HG02981 (cell line): ENCODE data around the gene RRAGC.
"Not testable (repeated sequence)": the region's sequence is repeated elsewhere in the genome, so short reads cannot be mapped to it uniquely, and the experiment has no call there.

ENCODE experiments used
- ATAC-seq: cut with Tn5 transposase; IDR thresholded peaks from one replicate; pipeline ENCODE4 v1.9.1; 2021; ENCODE audit warnings: mild to moderate bottlenecking, moderate library complexity; ENCODE audit not compliant: unreplicated experiment

RRAGC gene

GRCh38 chr1:38858833-38859560 is 575 bp downstream of the RRAGC start:
- peak; percentile 22 for ATAC-seq

DNA sequence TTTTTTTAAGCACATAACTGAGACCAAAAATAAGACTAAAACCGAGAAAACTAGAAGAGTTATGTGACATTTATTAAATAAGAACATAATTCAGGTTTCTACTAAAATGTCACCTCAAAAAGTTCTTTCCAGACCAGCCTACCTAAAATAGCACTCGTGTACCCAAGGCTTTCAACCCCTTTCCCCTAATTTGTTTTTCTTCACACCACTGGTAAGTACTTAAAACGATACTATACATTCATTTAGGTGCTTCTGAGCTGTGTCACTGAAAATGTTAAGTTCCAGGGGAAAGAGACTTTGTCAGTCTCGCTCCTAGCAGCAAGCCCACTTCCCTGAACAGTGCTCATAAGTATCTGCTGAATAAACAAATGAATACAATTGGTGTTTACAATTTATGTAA is 6.8 kb downstream of the RRAGC start:
- ATAC-seq = no peak

GRCh38 chr1:38848071-38848470 is 11.5 kb downstream of the RRAGC start:
- ATAC-seq = no peak

GRCh38 chr1:38846210-38846609 is 13.4 kb downstream of the RRAGC start:
- ATAC-seq = no peak

GRCh38 chr1:38845088-38845487 is 14.5 kb downstream of the RRAGC start:
- ATAC-seq = not testable (repeated sequence)

DNA sequence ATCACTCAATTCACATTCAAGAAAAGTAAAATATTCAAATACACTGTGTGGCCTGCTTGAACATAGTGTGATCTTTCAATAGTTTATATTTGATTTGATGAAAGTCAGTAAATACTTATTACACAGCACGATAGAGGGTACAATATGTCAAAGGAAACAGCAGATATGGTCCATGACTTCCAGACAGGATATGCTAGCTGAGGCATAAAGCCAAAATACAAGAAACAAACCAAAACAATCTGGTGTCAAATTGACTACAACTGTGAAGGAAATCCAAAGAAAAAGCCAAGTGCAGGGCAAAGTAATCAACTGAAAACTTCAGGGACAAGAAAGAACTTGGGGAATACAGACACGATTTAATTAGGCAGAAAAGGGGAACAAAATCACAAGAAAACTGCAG is 19.3 kb downstream of the RRAGC start:
- no peak for ATAC-seq

- ATAC-seq = no peak
These were observed 20.2 kb downstream of the RRAGC start for GRCh38 chr1:38839363-38839762.

DNA sequence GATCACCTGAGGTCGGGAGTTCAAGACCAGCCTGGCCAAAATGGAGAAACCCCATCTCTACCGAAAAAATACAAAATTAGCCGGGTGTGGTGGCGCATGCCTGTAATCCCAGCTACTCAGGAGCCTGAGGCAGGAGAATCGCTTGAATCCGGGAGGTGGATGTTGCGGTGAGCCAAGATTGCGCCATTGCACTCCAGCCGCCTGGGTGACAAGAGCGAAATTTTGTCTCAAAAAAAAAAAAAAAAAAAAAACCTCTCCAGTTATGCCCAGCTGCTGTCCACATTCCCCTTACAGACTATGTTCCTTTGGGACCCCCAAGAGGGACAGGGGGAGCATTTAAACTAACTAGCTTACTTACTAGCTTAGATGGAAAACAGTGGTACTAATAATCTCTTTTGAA is 23.3 kb downstream of the RRAGC start:
- ATAC-seq = not testable (repeated sequence)

- peak; percentile 60 for ATAC-seq
These were observed 24.4 kb downstream of the RRAGC start for GRCh38 chr1:38834937-38835827.

- ATAC-seq = no peak
These were observed 25.3 kb downstream of the RRAGC start for GRCh38 chr1:38834221-38834782.

GRCh38 chr1:38833146-38833545 is 26.4 kb downstream of the RRAGC start:
- ATAC-seq = no peak

GRCh38 chr1:38832370-38832734 is 27.2 kb downstream of the RRAGC start:
- ATAC-seq = no peak

- ATAC-seq = no peak
These were observed 27.7 kb downstream of the RRAGC start for GRCh38 chr1:38831731-38832369.

GRCh38 chr1:38829368-38829767 is 30.2 kb downstream of the RRAGC start:
- no peak for ATAC-seq

DNA sequence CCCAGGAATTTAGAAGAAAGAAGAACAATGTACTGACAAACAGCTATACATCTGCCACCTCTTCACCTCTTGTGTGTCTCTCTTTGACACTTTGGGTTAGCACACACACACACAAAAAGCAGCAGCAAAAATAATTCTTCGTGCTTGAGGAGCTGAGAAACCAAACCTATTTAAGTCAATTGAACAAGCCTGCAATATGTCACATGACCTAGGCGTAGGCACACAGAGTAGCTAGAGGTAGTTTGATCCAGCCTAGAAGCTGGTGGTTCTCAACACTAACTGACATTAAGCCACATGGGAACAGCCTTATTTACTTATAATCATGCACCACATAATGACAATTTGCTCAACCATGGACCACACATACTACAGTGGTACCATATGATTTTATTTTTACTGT is 32.3 kb downstream of the RRAGC start:
- ATAC-seq = no peak

- ATAC-seq = no peak
These were observed 32.7 kb downstream of the RRAGC start for GRCh38 chr1:38826886-38827285.

- ATAC-seq = no peak
These were observed 33.3 kb downstream of the RRAGC start for GRCh38 chr1:38826262-38826661.

DNA sequence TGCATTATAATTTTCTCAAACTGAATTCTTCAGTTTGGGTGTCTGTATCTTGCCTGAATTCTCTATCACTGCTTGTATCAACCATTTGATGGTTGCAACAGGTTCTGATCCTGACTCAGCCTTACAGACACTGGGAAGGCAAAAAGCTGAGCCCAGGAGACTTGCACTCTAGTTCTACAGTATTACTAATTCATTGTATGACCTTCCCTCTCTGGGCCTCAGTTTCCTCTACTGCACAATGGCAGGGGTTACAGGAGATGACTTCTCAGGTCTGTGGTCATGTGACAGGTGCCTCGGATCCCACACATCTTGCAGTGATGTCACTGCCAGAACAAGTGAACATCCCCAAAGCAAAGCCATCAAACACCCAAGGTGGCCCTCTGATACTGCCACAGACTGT is 38.7 kb downstream of the RRAGC start:
- ATAC-seq = no peak

DNA sequence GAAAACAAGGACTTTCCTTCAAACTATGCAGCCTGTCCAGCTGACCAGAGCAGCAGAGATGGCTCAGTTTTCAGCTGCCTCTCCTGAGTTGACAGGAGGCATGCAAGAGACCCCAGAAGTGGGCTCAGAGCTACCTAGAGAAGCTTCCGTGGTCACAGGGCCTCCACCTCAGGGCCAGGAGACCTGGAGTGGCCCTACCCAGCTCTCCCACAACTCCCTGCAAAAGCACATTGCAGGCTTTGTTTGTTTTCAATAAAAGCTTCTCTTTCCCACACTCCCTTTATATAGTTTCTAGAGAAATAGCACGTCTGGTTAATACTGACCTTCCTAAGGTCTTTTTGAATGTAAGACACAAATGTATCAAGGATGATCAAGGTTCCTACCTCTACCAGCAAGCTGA is 40.1 kb downstream of the RRAGC start:
- ATAC-seq = no peak

- no peak for ATAC-seq
These were observed 40.5 kb downstream of the RRAGC start for GRCh38 chr1:38819040-38819439.

DNA sequence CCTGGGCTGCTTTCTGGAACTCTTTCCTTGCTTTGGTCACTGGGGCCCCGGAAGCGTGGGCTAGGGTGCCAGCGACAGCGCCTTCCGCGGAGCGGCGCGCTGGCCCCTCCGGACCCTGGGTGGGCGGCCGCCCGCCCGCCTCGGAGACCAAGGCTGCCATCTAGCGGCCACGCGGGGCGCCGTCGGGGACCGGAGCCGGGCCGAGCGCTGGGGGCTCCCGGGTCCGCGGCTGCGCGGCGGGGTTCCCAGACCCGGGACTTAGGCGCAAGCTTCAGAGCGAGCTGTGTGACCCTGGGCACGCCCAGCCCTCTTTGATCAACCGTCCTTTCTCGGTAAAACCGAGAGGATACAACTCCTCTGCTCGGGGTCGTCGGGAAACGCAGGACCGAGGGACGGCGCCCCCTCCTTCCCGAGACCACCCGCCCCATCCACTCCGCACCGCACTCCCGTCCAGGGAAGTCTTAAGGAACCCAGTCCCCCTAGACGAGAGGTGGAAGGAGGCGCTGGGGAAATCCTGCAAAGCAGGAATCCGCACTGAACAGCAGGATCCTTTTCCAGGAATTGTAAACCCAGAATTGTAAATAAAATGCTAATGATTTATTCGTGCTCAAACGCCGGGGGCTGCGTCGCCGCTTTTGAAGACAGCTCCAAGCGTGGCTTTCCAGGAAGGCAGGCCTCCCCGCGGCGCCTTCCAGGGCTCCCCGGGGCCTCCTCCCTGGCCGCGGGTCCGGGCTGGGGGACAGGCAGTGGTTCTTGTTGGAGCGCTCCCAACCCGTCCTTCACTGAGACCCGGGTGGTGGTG is 41.2 kb downstream of the RRAGC start:
- no peak for ATAC-seq
